HCT116 (cell line): ENCODE measurements around the gene ADARB2. TPM values are rescaled to one million over a fixed set of nuclear protein-coding genes. Genes with fewer than 3 reads are reported as not detected.

Experiments used
- ATAC-seq: fragments of 200-7000 bp; cut with Tn5 transposase; 2 replicates; pipeline ENCODE4 v1.9.1; 2020; ENCODE audit warnings: mild to moderate bottlenecking, moderate library complexity
- BruUV-seq: library from RNA; stranded (reverse); fragments of 400-500 nt; replicated peaks from 2 replicates; lab custom pipeline; 2021; lab: Mats Ljungman, UMichigan
- CTCF ChIA-PET: fragments of 300-600 bp; sonication (Branson Sonifier 250); formaldehyde crosslinking; loops from one replicate; lab custom pipeline; 2021; ENCODE audit warnings: antibody characterized with exemption; lab: Charles Lee
- POLR2A ChIA-PET: fragments of 300-600, 350-600 bp; sonication (Branson Sonifier 250); formaldehyde crosslinking; loops from one replicate; lab custom pipeline; 2021; ENCODE audit warnings: antibody characterized with exemption; lab: Charles Lee
- RAD21 ChIA-PET, 2 experiments: fragments of 300-600 bp; sonication (Branson Sonifier 250); formaldehyde crosslinking; loops; one replicate each; lab custom pipeline; 2023; ENCODE audit warnings: low total read pairs in 2 of 2; ENCODE audit not compliant: uncharacterized antibody in 2 of 2, unreplicated experiment in 2 of 2, low non-redundant PET in 1 of 2; lab: Charles Lee
- DNase-seq: peaks from one replicate; pipeline ENCODE4 v3.0.0-alpha.2; 2010; ENCODE audit warnings: low read depth, low spot score
- H2AFZ ChIP-seq: fragments of 200-600 bp; shearing (Covaris generic), sonication (generic); 2 replicates; pipeline ENCODE4 v1.6.1; 2017; ENCODE audit warnings: low read depth, mixed run types, mixed read lengths, antibody characterized with exemption, low read length; ENCODE audit not compliant: poor library complexity, severe bottlenecking
- H3K27ac ChIP-seq: 2 replicates; pipeline ENCODE4 v1.5.1; 2012; ENCODE audit warnings: low read depth, low read length
- H3K27me3 ChIP-seq: fragments of 200-600 bp; sonication (generic); 2 replicates; pipeline ENCODE4 v1.6.1; 2016; ENCODE audit warnings: mixed run types, low read length, mixed read lengths; ENCODE audit not compliant: insufficient read depth
- H3K36me3 ChIP-seq, 2 experiments: fragments of 200-500 bp in 1 of 2; fragments of 200-600 bp in 1 of 2; sonication (Bioruptor generic) in 1 of 2; sonication (generic) in 1 of 2; 2 replicates each; pipeline versions ENCODE4 v1.5.1 to v1.6.1; 2014 to 2016; ENCODE audit warnings: low read length in 2 of 2, inconsistent platforms in 1 of 2, mixed read lengths in 1 of 2, mixed run types in 1 of 2; ENCODE audit not compliant: insufficient read depth in 2 of 2, control insufficient read depth in 1 of 2
- H3K4me1 ChIP-seq, 2 experiments: fragments of 200-600 bp in 1 of 2; sonication (generic) in 1 of 2; 2 replicates each; pipeline versions ENCODE4 v1.5.1 to v1.6.1; 2012 to 2017; ENCODE audit warnings: low read length in 2 of 2, inconsistent platforms in 1 of 2, mild to moderate bottlenecking in 1 of 2, mixed read lengths in 1 of 2, mixed run types in 1 of 2, moderate library complexity in 1 of 2; ENCODE audit not compliant: insufficient read depth in 2 of 2, control insufficient read depth in 1 of 2
- H3K4me2 ChIP-seq: fragments of 200-600 bp; sonication (generic); 2 replicates; pipeline ENCODE4 v1.6.1; 2017; ENCODE audit warnings: mixed run types, low read length, mixed read lengths
- H3K4me3 ChIP-seq, 2 experiments: fragments of 200-600 bp in 1 of 2; sonication (generic) in 1 of 2; replicated peaks in 1 of 2; 2 replicates each; pipeline ENCODE4 v1.5.1; 2011 to 2016; ENCODE audit warnings: low read length in 2 of 2, control low read depth in 1 of 2, low read depth in 1 of 2, mild to moderate bottlenecking in 1 of 2, mixed read lengths in 1 of 2, mixed run types in 1 of 2
- H3K79me2 ChIP-seq: fragments of 200-600 bp; sonication (generic); 2 replicates; pipeline ENCODE4 v1.6.1; 2017; ENCODE audit warnings: mild to moderate bottlenecking, mixed run types, low read length, moderate library complexity, mixed read lengths; ENCODE audit not compliant: insufficient read depth
- H3K9ac ChIP-seq: fragments of 200-600 bp; sonication (generic); 2 replicates; pipeline ENCODE4 v1.6.1; 2016; ENCODE audit warnings: low read length, mixed read lengths
- H3K9me2 ChIP-seq: fragments of 200-600 bp; sonication (generic), shearing (Covaris generic); 2 replicates; pipeline ENCODE4 v1.6.1; 2017; ENCODE audit warnings: mixed run types, mild to moderate bottlenecking, moderate library complexity; ENCODE audit not compliant: insufficient read depth
- H3K9me3 ChIP-seq, 2 experiments: fragments of 200-500 bp in 1 of 2; fragments of 200-600 bp in 1 of 2; sonication (Bioruptor generic) in 1 of 2; sonication (generic) in 1 of 2; 2 replicates each; pipeline ENCODE4 v1.6.1; 2014 to 2017; ENCODE audit warnings: low read length in 2 of 2, mixed read lengths in 2 of 2, inconsistent platforms in 1 of 2, low read depth in 1 of 2, mild to moderate bottlenecking in 1 of 2, mixed run types in 1 of 2, moderate library complexity in 1 of 2; ENCODE audit not compliant: control insufficient read depth in 1 of 2, insufficient read depth in 1 of 2
- H4K20me1 ChIP-seq: fragments of 200-600 bp; sonication (generic), shearing (Covaris generic); 2 replicates; pipeline ENCODE4 v1.6.1; 2017; ENCODE audit warnings: mixed run types, mild to moderate bottlenecking, moderate library complexity; ENCODE audit not compliant: insufficient read depth
- EGR1 ChIP-seq: IDR thresholded peaks from 2 replicates; pipeline ENCODE4 v1.6.1; 2012; ENCODE audit warnings: low read depth
- EZH2phosphoT487 ChIP-seq: fragments of 200-600 bp; IDR thresholded peaks from 2 replicates; pipeline ENCODE4 v1.6.1; 2018; ENCODE audit warnings: antibody characterized with exemption, borderline replicate concordance
- intact Hi-C: fragments of 100-400 bp; cut with micrococcal nuclease; formaldehyde crosslinking; loops from 2 replicates; pipeline ENCODE4 v1.10.0; 2022
- total RNA-seq: library from RNA; stranded (reverse); gene quantifications from one replicate; pipeline ENCODE4 v1.2.1, GENCODE V29; 2021; ENCODE audit not compliant: unreplicated experiment

The ADARB2 gene
- total RNA-seq, 1 experiment from 2014 or later: not detected

DNA sequence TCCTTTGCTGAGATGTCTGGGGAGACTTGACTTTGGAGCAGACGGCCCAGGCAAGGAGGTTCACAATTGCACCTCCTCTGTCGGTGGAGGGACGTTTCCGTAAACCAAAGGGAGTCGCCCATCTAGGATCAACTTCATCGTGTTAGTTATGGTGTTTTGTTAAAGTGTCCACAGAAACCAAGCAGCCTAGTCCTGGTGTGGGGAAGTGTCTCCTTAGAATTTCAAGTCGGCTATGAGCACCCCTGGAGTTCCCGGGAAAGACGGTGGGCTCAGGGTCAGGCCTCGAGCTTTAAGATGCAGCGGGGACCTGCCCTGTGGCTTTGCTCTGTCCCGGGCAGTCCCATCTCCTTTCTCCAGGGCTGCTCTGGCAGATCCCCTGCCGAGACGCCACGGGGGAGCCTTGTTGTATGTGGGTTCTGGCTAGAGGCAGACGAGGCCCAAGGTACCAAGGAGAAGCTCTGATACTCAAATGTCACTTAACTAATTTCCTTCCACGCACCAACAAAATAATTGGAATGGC lies 319.2 kb downstream of the ADARB2 start:
- BruUV-seq: no TSS peak
- intact Hi-C loops: no loop called here
- H3K9ac ChIP-seq: no peak overlapping the region
- no peaks in the 10 kb centered on the region for H3K9me2 ChIP-seq
- H4K20me1 ChIP-seq: no peaks in the 10 kb centered on the region
- no peak overlapping the region for H3K4me3 ChIP-seq
- H3K27ac ChIP-seq: no peak overlapping the region
- no peak overlapping the region for H2AFZ ChIP-seq
- H3K27me3 ChIP-seq: peaks cover 20% of the 10 kb centered on the region
- no peaks in the 10 kb centered on the region for H3K4me1 ChIP-seq
- RAD21 ChIA-PET: no interaction called here
- no peaks in the 10 kb centered on the region for H3K9me3 ChIP-seq
- CTCF ChIA-PET: no interaction called here
- H3K36me3 ChIP-seq: no peaks in the 10 kb centered on the region
- ATAC-seq (no peak), DNase-seq (no peak)
- POLR2A ChIA-PET: no interaction called here
- H3K79me2 ChIP-seq: no peaks in the 10 kb centered on the region
- no peak for TF ChIP-seq EZH2phosphoT487
- H3K4me2 ChIP-seq: no peak overlapping the region

DNA sequence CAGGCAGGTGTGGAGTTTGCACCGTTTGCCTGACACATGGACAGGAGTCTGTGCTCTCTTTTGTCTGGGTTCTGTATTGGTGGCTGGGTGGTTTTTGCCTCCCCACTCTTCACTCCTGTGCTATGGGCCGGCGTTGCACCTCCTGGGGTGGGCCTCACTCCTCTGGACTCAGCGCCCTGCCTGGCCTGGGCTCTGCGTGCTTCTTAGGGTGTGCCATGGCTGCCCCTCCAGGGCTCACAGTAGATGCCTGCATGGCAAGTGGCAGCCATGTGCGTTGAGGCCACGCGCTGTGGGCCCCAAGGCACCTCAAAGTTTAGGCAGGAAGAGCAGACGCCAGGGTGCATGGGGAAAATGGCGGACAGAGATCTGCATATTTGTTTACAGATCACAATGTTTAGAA lies 319.8 kb downstream of the ADARB2 start:
- Histone ChIP-seq H3K36me3 (no peaks in the 10 kb centered on the region), H3K4me3 (no peak overlapping the region), H3K4me1 (no peaks in the 10 kb centered on the region), H3K4me2 (no peak overlapping the region), H3K9me3 (no peaks in the 10 kb centered on the region), H3K27me3 (peaks cover 25% of the 10 kb centered on the region), H2AFZ (no peak overlapping the region), H3K79me2 (no peaks in the 10 kb centered on the region), H4K20me1 (no peaks in the 10 kb centered on the region), H3K9me2 (no peaks in the 10 kb centered on the region), H3K9ac (no peak overlapping the region), H3K27ac (no peak overlapping the region)
- ChIA-PET RAD21 (no interaction called here), POLR2A (no interaction called here), CTCF (no interaction called here)
- no peak for TF ChIP-seq EGR1
- no peak for ATAC-seq
- BruUV-seq: no TSS peak
- no peak for DNase-seq
- intact Hi-C loops: no loop called here
